ENCODE results near the gene TRPC3.
"Not testable (repeated sequence)": the region's sequence is repeated elsewhere in the genome, so short reads cannot be mapped to it uniquely, and the experiment has no call there.

Gene TRPC3

GRCh38 chr4:121932212-121932974 is 19.5 kb downstream of the TRPC3 start:
- no peak overlapping the region for H4K8ac ChIP-seq (ENCODE audit: low read depth, low read length)
- no peak overlapping the region for H4K12ac ChIP-seq (ENCODE audit: low read depth, low read length)
- H2AFZ ChIP-seq (ENCODE audit: insufficient read depth, low read length, poor library complexity): no peak overlapping the region
- no peak overlapping the region for H2BK12ac ChIP-seq (ENCODE audit: low read length)
- peak overlapping the region; percentile 43 for H3K4me3 ChIP-seq (ENCODE audit: low read depth, low read length)
- no peak overlapping the region for H3K4me2 ChIP-seq (ENCODE audit: low read length)
- H2BK120ac ChIP-seq (ENCODE audit: insufficient read depth, low read length, poor library complexity): no peak overlapping the region
- no peaks in the 10 kb centered on the region for H3K4me1 ChIP-seq (ENCODE audit: control insufficient read depth in 1 of 2, insufficient read depth in 2 of 2, low read length in 2 of 2)
- no peak overlapping the region for H3K4ac ChIP-seq (ENCODE audit: low read depth, low read length)
- H2BK5ac ChIP-seq (ENCODE audit: low read depth, low read length, poor library complexity): no peak overlapping the region
- H4K91ac ChIP-seq (ENCODE audit: low read depth, low read length): no peak overlapping the region
- no peak overlapping the region for H3K14ac ChIP-seq (ENCODE audit: low read length)
- H3K18ac ChIP-seq (ENCODE audit: low read length): no peak overlapping the region
- no CpG with 5 or more reads among the region's 59 CpGs for WGBS (ENCODE audit: extremely low coverage, insufficient coverage, insufficient read length)
- no peak overlapping the region for H3K9ac ChIP-seq (ENCODE audit: low read length)
- H3K79me2 ChIP-seq (ENCODE audit: control insufficient read depth, insufficient read depth, low read length, poor library complexity): no peaks in the 10 kb centered on the region
- H3K27ac ChIP-seq (ENCODE audit: low read depth, low read length): no peak overlapping the region
- H3K36me3 ChIP-seq (ENCODE audit: control insufficient read depth in 1 of 2, insufficient read depth in 2 of 2, low read length in 2 of 2): no peaks in the 10 kb centered on the region
- H3K27me3 ChIP-seq (ENCODE audit: insufficient read depth, low read length): no peaks in the 10 kb centered on the region
- no peak for DNase-seq
- H3K23ac ChIP-seq (ENCODE audit: low read length): no peak overlapping the region
- H3K79me1 ChIP-seq (ENCODE audit: low read length): no peaks in the 10 kb centered on the region
- H2AK5ac ChIP-seq (ENCODE audit: low read length): no peak overlapping the region
- peaks cover 4% of the 10 kb centered on the region for H3K9me3 ChIP-seq (ENCODE audit: insufficient read depth, low read depth, low read length)

GRCh38 chr4:121930304-121930703 is 21.6 kb downstream of the TRPC3 start:
- H3K27me3 ChIP-seq (ENCODE audit: insufficient read depth, low read length): no peaks in the 10 kb centered on the region
- no peaks in the 10 kb centered on the region for H3K79me1 ChIP-seq (ENCODE audit: low read length)
- H2AK5ac ChIP-seq (ENCODE audit: low read length): no peak overlapping the region
- H3K4me1 ChIP-seq (ENCODE audit: control insufficient read depth in 1 of 2, insufficient read depth in 2 of 2, low read length in 2 of 2): no peaks in the 10 kb centered on the region
- no peak overlapping the region for H3K9ac ChIP-seq (ENCODE audit: low read length)
- H4K8ac ChIP-seq (ENCODE audit: low read depth, low read length): no peak overlapping the region
- no peak overlapping the region for H2BK5ac ChIP-seq (ENCODE audit: low read depth, low read length, poor library complexity)
- H4K12ac ChIP-seq (ENCODE audit: low read depth, low read length): no peak overlapping the region
- no peak overlapping the region for H3K4me2 ChIP-seq (ENCODE audit: low read length)
- no peaks in the 10 kb centered on the region for H3K79me2 ChIP-seq (ENCODE audit: control insufficient read depth, insufficient read depth, low read length, poor library complexity)
- H3K4ac ChIP-seq (ENCODE audit: low read depth, low read length): no peak overlapping the region
- H3K4me3 ChIP-seq (ENCODE audit: low read depth, low read length): no peak overlapping the region
- DNase-seq: no peak
- no peak overlapping the region for H3K18ac ChIP-seq (ENCODE audit: low read length)
- H3K14ac ChIP-seq (ENCODE audit: low read length): no peak overlapping the region
- H3K23ac ChIP-seq (ENCODE audit: low read length): no peak overlapping the region
- H3K9me3 ChIP-seq (ENCODE audit: insufficient read depth, low read depth, low read length): peaks cover 4% of the 10 kb centered on the region
- H2BK12ac ChIP-seq (ENCODE audit: low read length): no peak overlapping the region
- H2BK120ac ChIP-seq (ENCODE audit: insufficient read depth, low read length, poor library complexity): no peak overlapping the region
- H3K36me3 ChIP-seq (ENCODE audit: control insufficient read depth in 1 of 2, insufficient read depth in 2 of 2, low read length in 2 of 2): no peaks in the 10 kb centered on the region
- H4K91ac ChIP-seq (ENCODE audit: low read depth, low read length): no peak overlapping the region
- no peak overlapping the region for H2AFZ ChIP-seq (ENCODE audit: insufficient read depth, low read length, poor library complexity)
- no CpG with 5 or more reads among the region's 2 CpGs for WGBS (ENCODE audit: extremely low coverage, insufficient coverage, insufficient read length)
- no peak overlapping the region for H3K27ac ChIP-seq (ENCODE audit: low read depth, low read length)

DNA sequence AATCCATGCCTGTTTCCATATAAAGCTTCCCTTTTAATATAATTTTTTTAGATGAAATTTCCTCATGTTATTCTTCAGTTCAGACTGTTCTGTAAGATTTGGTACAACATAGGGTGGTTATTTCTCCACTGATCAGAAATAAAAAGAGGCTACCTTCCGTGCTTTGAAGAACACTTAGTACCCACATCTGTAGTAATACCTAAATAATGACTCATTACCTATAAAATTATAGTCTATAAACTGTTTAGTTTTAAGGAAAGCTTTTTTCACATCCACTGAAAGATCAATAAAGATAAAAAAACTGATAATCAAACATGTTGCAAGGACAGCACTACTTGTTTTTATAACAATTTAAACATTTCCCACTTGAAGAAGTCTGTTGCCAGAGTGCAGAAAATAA is 23.9 kb downstream of the TRPC3 start:
- Histone ChIP-seq H3K4me3 (ENCODE audit: low read depth, low read length) (no peak overlapping the region), H3K23ac (ENCODE audit: low read length) (no peak overlapping the region), H3K27me3 (ENCODE audit: insufficient read depth, low read length) (no peaks in the 10 kb centered on the region), H3K4ac (ENCODE audit: low read depth, low read length) (no peak overlapping the region), H3K79me2 (ENCODE audit: control insufficient read depth, insufficient read depth, low read length, poor library complexity) (no peaks in the 10 kb centered on the region), H2AK5ac (ENCODE audit: low read length) (no peak overlapping the region), H4K8ac (ENCODE audit: low read depth, low read length) (no peak overlapping the region), H2AFZ (ENCODE audit: insufficient read depth, low read length, poor library complexity) (no peak overlapping the region), H3K4me1 (ENCODE audit: control insufficient read depth in 1 of 2, insufficient read depth in 2 of 2, low read length in 2 of 2) (no peaks in the 10 kb centered on the region), H3K9ac (ENCODE audit: low read length) (no peak overlapping the region), H3K79me1 (ENCODE audit: low read length) (no peaks in the 10 kb centered on the region), H2BK120ac (ENCODE audit: insufficient read depth, low read length, poor library complexity) (no peak overlapping the region), H4K12ac (ENCODE audit: low read depth, low read length) (no peak overlapping the region), H4K91ac (ENCODE audit: low read depth, low read length) (no peak overlapping the region), H3K4me2 (ENCODE audit: low read length) (no peak overlapping the region), H3K36me3 (ENCODE audit: control insufficient read depth in 1 of 2, insufficient read depth in 2 of 2, low read length in 2 of 2) (no peaks in the 10 kb centered on the region), H3K18ac (ENCODE audit: low read length) (no peak overlapping the region), H3K14ac (ENCODE audit: low read length) (no peak overlapping the region), H2BK12ac (ENCODE audit: low read length) (no peak overlapping the region), H3K27ac (ENCODE audit: low read depth, low read length) (no peak overlapping the region), H3K9me3 (ENCODE audit: insufficient read depth, low read depth, low read length) (peaks cover 4% of the 10 kb centered on the region), H2BK5ac (ENCODE audit: low read depth, low read length, poor library complexity) (no peak overlapping the region)
- DNase-seq: no peak
- no CpG with 5 or more reads among the region's 1 CpG for WGBS (ENCODE audit: extremely low coverage, insufficient coverage, insufficient read length)

GRCh38 chr4:121926490-121926889 is 25.4 kb downstream of the TRPC3 start:
- not testable (repeated sequence) for H3K27me3 ChIP-seq (ENCODE audit: insufficient read depth, low read length); H3K9ac ChIP-seq (ENCODE audit: low read length); DNase-seq; H3K14ac ChIP-seq (ENCODE audit: low read length); H3K23ac ChIP-seq (ENCODE audit: low read length); H3K9me3 ChIP-seq (ENCODE audit: insufficient read depth, low read depth, low read length); H3K4me1 ChIP-seq (ENCODE audit: control insufficient read depth in 1 of 2, insufficient read depth in 2 of 2, low read length in 2 of 2); H3K4ac ChIP-seq (ENCODE audit: low read depth, low read length); H3K79me1 ChIP-seq (ENCODE audit: low read length); H2AFZ ChIP-seq (ENCODE audit: insufficient read depth, low read length, poor library complexity); H3K36me3 ChIP-seq (ENCODE audit: control insufficient read depth in 1 of 2, insufficient read depth in 2 of 2, low read length in 2 of 2); H2BK12ac ChIP-seq (ENCODE audit: low read length); H3K4me2 ChIP-seq (ENCODE audit: low read length); H4K91ac ChIP-seq (ENCODE audit: low read depth, low read length); H2BK5ac ChIP-seq (ENCODE audit: low read depth, low read length, poor library complexity); H3K79me2 ChIP-seq (ENCODE audit: control insufficient read depth, insufficient read depth, low read length, poor library complexity); H3K27ac ChIP-seq (ENCODE audit: low read depth, low read length); H4K8ac ChIP-seq (ENCODE audit: low read depth, low read length); H3K18ac ChIP-seq (ENCODE audit: low read length); H3K4me3 ChIP-seq (ENCODE audit: low read depth, low read length); H4K12ac ChIP-seq (ENCODE audit: low read depth, low read length); H2AK5ac ChIP-seq (ENCODE audit: low read length); H2BK120ac ChIP-seq (ENCODE audit: insufficient read depth, low read length, poor library complexity)
- no CpG with 5 or more reads among the region's 5 CpGs for WGBS (ENCODE audit: extremely low coverage, insufficient coverage, insufficient read length)

Data from trophoblast cell (in vitro differentiated cells and primary cell).